Endodermal cell (in vitro differentiated cells): Measurements from ENCODE around the gene HDAC6. TPM values are rescaled to one million over a fixed set of nuclear protein-coding genes. Genes with fewer than 3 reads are reported as not detected.
"Not testable (repeated sequence)": the region's sequence is repeated elsewhere in the genome, so short reads cannot be mapped to it uniquely, and the experiment has no call there.

Experiments
- DNase-seq: peaks from one replicate; pipeline ENCODE4 v3.0.0-alpha.2; 2017
- H3K27ac ChIP-seq: 2 replicates; pipeline ENCODE4 v1.5.1; 2013; ENCODE audit warnings: mild to moderate bottlenecking, low read depth, low read length, moderate library complexity
- H3K27me3 ChIP-seq: 2 replicates; pipeline ENCODE4 v1.6.1; 2013; ENCODE audit warnings: mild to moderate bottlenecking, low read length, moderate library complexity; ENCODE audit not compliant: insufficient read depth, control insufficient read depth, poor library complexity, severe bottlenecking
- H3K36me3 ChIP-seq: 2 replicates; pipeline ENCODE4 v1.7.0; 2013; ENCODE audit warnings: mild to moderate bottlenecking, low read length, moderate library complexity; ENCODE audit not compliant: control insufficient read depth, insufficient read depth
- H3K4me1 ChIP-seq: one replicate; pipeline ENCODE4 v1.7.0; 2013; ENCODE audit warnings: low read length; ENCODE audit not compliant: control insufficient read depth, insufficient read depth
- H3K4me3 ChIP-seq: 2 replicates; pipeline ENCODE4 v1.5.1; 2013; ENCODE audit warnings: mild to moderate bottlenecking, low read length, moderate library complexity
- H3K9ac ChIP-seq: 2 replicates; pipeline ENCODE4 v1.6.1; 2013; ENCODE audit warnings: mild to moderate bottlenecking, low read length, moderate library complexity; ENCODE audit not compliant: poor library complexity, severe bottlenecking; ENCODE audit errors: extremely low read depth
- H3K9me3 ChIP-seq: 2 replicates; pipeline ENCODE4 v1.6.1; 2013; ENCODE audit warnings: mild to moderate bottlenecking, low read length, moderate library complexity; ENCODE audit not compliant: control insufficient read depth
- H3K27ac Mint-ChIP-seq: 2 replicates; pipeline ENCODE4 v1.8.0; 2020; ENCODE audit warnings: mixed read lengths
- H3K27me3 Mint-ChIP-seq: 2 replicates; pipeline ENCODE4 v1.8.0; 2021; ENCODE audit warnings: mild to moderate bottlenecking, mixed read lengths; ENCODE audit not compliant: insufficient read depth
- H3K36me3 Mint-ChIP-seq: 2 replicates; pipeline ENCODE4 v1.8.0; 2020; ENCODE audit warnings: low read depth, mixed read lengths
- H3K4me1 Mint-ChIP-seq: 2 replicates; pipeline ENCODE4 v1.8.0; 2020; ENCODE audit warnings: mixed read lengths
- H3K4me3 Mint-ChIP-seq: 2 replicates; pipeline ENCODE4 v1.8.0; 2020; ENCODE audit warnings: mild to moderate bottlenecking, moderate library complexity, mixed read lengths
- H3K9me3 Mint-ChIP-seq: 2 replicates; pipeline ENCODE4 v1.8.0; 2020; ENCODE audit warnings: mild to moderate bottlenecking, mixed read lengths
- CTCF ChIP-seq: fragments of 200-600 bp; sonication (generic); conservative IDR thresholded peaks from 2 replicates; pipeline ENCODE4 v1.5.0; 2021; ENCODE audit warnings: antibody characterized with exemption, mild to moderate bottlenecking
- WGBS, 2 experiments: methylation state at CpG; one replicate each; pipeline versions ENCODE4 v1.1.5 to v1.1.7; 2013; ENCODE audit warnings: missing lambda C conversion rate in 2 of 2, mixed read lengths in 1 of 2; ENCODE audit not compliant: insufficient coverage in 1 of 2, insufficient read length in 1 of 2; 5-methylcytosine and 5-hydroxymethylcytosine counted together
- total RNA-seq, 2 donors: library from RNA; stranded (reverse); fragmentation: NEBNext Ultra II Directional in 1 of 2; extraction: Animal tissue kit (Norgen Biotek cat#: 25700) in 1 of 2; gene quantifications; 2 replicates in 1 of 2; 3 replicates in 1 of 2; pipeline ENCODE4 v1.2.1, GENCODE V29; 2021

Gene HDAC6
- total RNA-seq, 2 donors from 2014 or later, result 121 to 135 TPM

DNA sequence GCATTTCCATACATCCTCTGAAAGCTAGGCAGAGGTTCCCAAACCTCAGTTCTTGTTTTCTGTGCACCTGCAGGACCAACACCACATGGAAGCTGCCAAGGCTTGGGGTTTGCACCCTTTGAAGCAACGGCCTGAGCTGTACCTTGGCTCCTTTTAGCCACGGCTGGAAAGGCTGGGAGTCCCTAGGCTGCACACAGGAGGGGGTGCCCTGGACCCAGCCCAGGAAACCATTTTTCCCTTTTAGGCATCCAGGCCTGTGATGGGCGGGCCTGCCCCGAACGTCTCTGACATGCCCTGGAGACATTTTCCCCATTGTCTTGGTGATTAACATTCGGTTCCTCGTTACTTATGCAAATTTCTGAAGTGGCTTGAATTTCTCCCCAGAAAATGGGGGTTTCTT lies 51.0 kb downstream of the HDAC6 start:
- Histone ChIP-seq H3K9ac (no peak overlapping the region), H3K36me3 (no peaks in the 10 kb centered on the region), H3K4me3 (no peak overlapping the region), H3K9me3 (peaks cover 4% of the 10 kb centered on the region), H3K4me1 (no peaks in the 10 kb centered on the region), H3K27ac (no peak overlapping the region), H3K27me3 (no peaks in the 10 kb centered on the region)
- H3K36me3 Mint-ChIP-seq, result peaks cover 4% of the 10 kb centered on the region
- H3K9me3 Mint-ChIP-seq, result peaks cover 74% of the 10 kb centered on the region
- no peak for DNase-seq
- TF ChIP-seq CTCF, result no peak
- WGBS, 2 experiments, result 90 to 92% methylated on average over 2 to 7 of the region's 7 CpGs
- peaks cover 5% of the 10 kb centered on the region for H3K4me1 Mint-ChIP-seq
- peaks cover 3% of the 10 kb centered on the region for H3K27me3 Mint-ChIP-seq
- H3K4me3 Mint-ChIP-seq, result no peak overlapping the region
- H3K27ac Mint-ChIP-seq, result no peak overlapping the region

DNA sequence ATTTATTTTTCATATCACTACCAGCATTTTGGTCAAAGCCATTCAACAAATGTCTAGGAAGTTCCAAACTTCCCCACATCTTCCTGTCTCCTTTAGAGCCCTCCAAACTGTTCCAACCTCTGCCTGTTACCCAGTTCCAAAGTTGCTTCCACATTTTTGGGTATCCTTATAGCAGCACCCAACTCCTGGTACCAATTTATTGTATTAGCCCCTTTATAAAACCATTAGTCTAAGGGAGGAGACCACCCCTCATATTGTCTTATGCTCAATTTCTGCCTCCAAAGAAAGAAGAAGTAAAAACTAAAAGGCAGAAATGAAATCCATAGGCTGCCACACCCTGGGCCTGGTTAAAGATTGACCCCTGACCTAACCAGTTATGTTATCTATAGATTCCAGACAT lies 51.6 kb downstream of the HDAC6 start:
- DNase-seq, H3K9me3 ChIP-seq, H3K27ac ChIP-seq, H3K4me3 ChIP-seq, H3K4me1 ChIP-seq, H3K27ac Mint-ChIP-seq, H3K27me3 Mint-ChIP-seq, H3K9ac ChIP-seq, H3K4me3 Mint-ChIP-seq, H3K4me1 Mint-ChIP-seq, H3K27me3 ChIP-seq, H3K36me3 ChIP-seq, H3K36me3 Mint-ChIP-seq: not testable (repeated sequence)
- H3K9me3 Mint-ChIP-seq, result peaks cover 77% of the 10 kb centered on the region

GRCh38 chrX:48854121-48854804 lies 52.4 kb downstream of the HDAC6 start:
- H3K9ac ChIP-seq, H3K4me1 Mint-ChIP-seq, DNase-seq, H3K36me3 ChIP-seq, H3K4me1 ChIP-seq, H3K27me3 ChIP-seq, H3K4me3 ChIP-seq, H3K36me3 Mint-ChIP-seq, H3K9me3 ChIP-seq, H3K27ac ChIP-seq, H3K4me3 Mint-ChIP-seq, H3K27ac Mint-ChIP-seq, H3K27me3 Mint-ChIP-seq: not testable (repeated sequence)
- peaks cover 74% of the 10 kb centered on the region for H3K9me3 Mint-ChIP-seq
- 93 to 98% methylated on average over 5 to 12 of the region's 12 CpGs for WGBS, 2 experiments

- Histone ChIP-seq H3K4me3 (no peak overlapping the region), H3K27ac (no peak overlapping the region), H3K9me3 (peaks cover 4% of the 10 kb centered on the region), H3K36me3 (no peaks in the 10 kb centered on the region), H3K27me3 (no peaks in the 10 kb centered on the region), H3K9ac (no peak overlapping the region), H3K4me1 (no peaks in the 10 kb centered on the region)
- H3K36me3 Mint-ChIP-seq, result peaks cover 4% of the 10 kb centered on the region
- TF ChIP-seq CTCF, result peak; percentile 60
- H3K27me3 Mint-ChIP-seq, result no peaks in the 10 kb centered on the region
- peak; percentile 53 for DNase-seq
- peak overlapping the region; percentile 22 for H3K4me3 Mint-ChIP-seq
- 46% methylated on average over 2 of the region's 5 CpGs; no CpG with 5 or more reads in 1 of the 2 experiments for WGBS, 2 experiments
- peak overlapping the region; percentile 50 for H3K27ac Mint-ChIP-seq
- peaks cover 5% of the 10 kb centered on the region for H3K4me1 Mint-ChIP-seq
- peaks cover 75% of the 10 kb centered on the region for H3K9me3 Mint-ChIP-seq
Measured at GRCh38 chrX:48854898-48855297, 53.0 kb downstream of the HDAC6 start.
